Measurements from ENCODE around the gene TGFB3.
"Not testable (repeated sequence)": the region's sequence is repeated elsewhere in the genome, so short reads cannot be mapped to it uniquely, and the experiment has no call there.

The TGFB3 gene

GRCh38 chr14:75952489-75952888, 29.3 kb downstream of the TGFB3 start:
- DNase-seq (ENCODE audit: low spot score): no peak

- no peak for DNase-seq (ENCODE audit: low spot score)
These were observed 35.0 kb downstream of the TGFB3 start for GRCh38 chr14:75946785-75947184.

GRCh38 chr14:75944607-75945241, 37.1 kb downstream of the TGFB3 start:
- DNase-seq (ENCODE audit: low spot score): no peak

GRCh38 chr14:75941030-75941429, 40.8 kb downstream of the TGFB3 start:
- DNase-seq (ENCODE audit: low spot score): no peak

- DNase-seq (ENCODE audit: low spot score): no peak
These were observed 42.6 kb downstream of the TGFB3 start for GRCh38 chr14:75939200-75939599.

- no peak for DNase-seq (ENCODE audit: low spot score)
These were observed 46.7 kb downstream of the TGFB3 start for GRCh38 chr14:75934998-75935628.

GRCh38 chr14:75933712-75934296, 48.0 kb downstream of the TGFB3 start:
- no peak for DNase-seq (ENCODE audit: low spot score)

- no peak for DNase-seq (ENCODE audit: low spot score)
These were observed 53.1 kb downstream of the TGFB3 start for GRCh38 chr14:75928690-75929181.

GRCh38 chr14:75927564-75928087, 54.2 kb downstream of the TGFB3 start:
- DNase-seq (ENCODE audit: low spot score): no peak

- no peak for DNase-seq (ENCODE audit: low spot score)
These were observed 55.2 kb downstream of the TGFB3 start for GRCh38 chr14:75926431-75927115.

GRCh38 chr14:75925141-75925840, 56.5 kb downstream of the TGFB3 start:
- not testable (repeated sequence) for DNase-seq (ENCODE audit: low spot score)

GRCh38 chr14:75920421-75920820, 61.4 kb downstream of the TGFB3 start:
- not testable (repeated sequence) for DNase-seq (ENCODE audit: low spot score)

GRCh38 chr14:75917946-75918335, 63.9 kb downstream of the TGFB3 start:
- DNase-seq (ENCODE audit: low spot score): peak; percentile 14

- DNase-seq (ENCODE audit: low spot score): no peak
These were observed 64.4 kb downstream of the TGFB3 start for GRCh38 chr14:75917322-75917945.

- no peak for DNase-seq (ENCODE audit: low spot score)
These were observed 66.8 kb downstream of the TGFB3 start for GRCh38 chr14:75915045-75915444.

- no peak for DNase-seq (ENCODE audit: low spot score)
These were observed 68.6 kb downstream of the TGFB3 start for GRCh38 chr14:75913183-75913582.

GRCh38 chr14:75911883-75912282, 69.9 kb downstream of the TGFB3 start:
- DNase-seq (ENCODE audit: low spot score): no peak

- DNase-seq (ENCODE audit: low spot score): no peak
These were observed 71.7 kb downstream of the TGFB3 start for GRCh38 chr14:75910048-75910447.

GRCh38 chr14:75909630-75910029, 72.2 kb downstream of the TGFB3 start:
- DNase-seq (ENCODE audit: low spot score): no peak

All from cerebellar cortex (tissue), 1 donor.